Hematopoietic multipotent progenitor cell treated with erythropoietin and hydrocortisone succinate and interleukin-3 and kit ligand, for 15 days (in vitro differentiated cells): Measurements from ENCODE around the gene ACYP1.

Experiments
- DNase-seq: peaks from one replicate; pipeline ENCODE4 v3.0.0-alpha.2; 2015; ENCODE audit warnings: low spot score

Gene ACYP1

GRCh38 chr14:75063491-75064204, at the start of gene ACYP1:
Gene ACYP1 (minus strand): TSS chr14:75064024. CDS start chr14:75063553, 471 bp downstream.
- DNase-seq = peak; percentile 90

- DNase-seq = no peak
Observed at GRCh38 chr14:75109877-75110276, 46.1 kb upstream of the ACYP1 start.

DNA sequence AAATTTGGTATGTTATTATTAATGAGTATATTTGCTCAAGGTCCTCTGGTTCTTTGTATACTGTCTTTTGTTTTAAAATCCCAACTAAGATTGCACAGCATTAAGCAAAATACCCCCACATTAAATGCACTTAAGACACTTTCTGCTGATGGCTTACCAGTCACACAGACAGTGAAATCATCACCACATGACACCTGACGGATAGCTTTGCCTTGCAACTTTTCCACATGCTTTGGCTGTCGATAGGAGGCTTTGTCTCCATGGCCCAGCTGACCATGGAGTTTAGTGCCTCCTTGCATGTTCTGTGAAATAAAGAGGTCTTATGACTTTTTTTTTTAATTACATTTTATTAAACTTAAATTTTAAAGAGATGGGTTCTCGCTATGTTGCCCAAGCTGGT, 43.4 kb upstream of the ACYP1 start:
- DNase-seq = no peak

- no peak for DNase-seq
Observed at GRCh38 chr14:75101491-75101890, 37.7 kb upstream of the ACYP1 start.

DNA sequence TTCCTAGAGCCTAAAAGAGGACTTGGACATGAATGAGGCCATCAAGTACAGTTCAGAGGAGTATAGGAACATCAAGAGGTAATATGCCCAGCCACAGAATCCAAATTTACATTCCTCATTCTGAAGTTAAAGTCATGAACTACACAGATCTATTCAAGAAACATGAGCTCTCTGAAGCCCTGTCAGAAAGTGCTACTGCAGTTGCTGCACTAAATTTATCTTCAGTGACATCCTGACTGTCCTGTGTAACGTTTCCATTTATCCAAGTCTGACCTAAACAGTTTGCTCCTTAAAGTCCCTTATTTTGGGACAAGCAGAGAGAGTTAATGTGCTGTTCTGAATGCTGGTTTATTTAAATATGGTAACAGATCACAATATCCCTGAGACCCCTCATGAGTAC, 34.9 kb upstream of the ACYP1 start:
- DNase-seq = no peak

DNA sequence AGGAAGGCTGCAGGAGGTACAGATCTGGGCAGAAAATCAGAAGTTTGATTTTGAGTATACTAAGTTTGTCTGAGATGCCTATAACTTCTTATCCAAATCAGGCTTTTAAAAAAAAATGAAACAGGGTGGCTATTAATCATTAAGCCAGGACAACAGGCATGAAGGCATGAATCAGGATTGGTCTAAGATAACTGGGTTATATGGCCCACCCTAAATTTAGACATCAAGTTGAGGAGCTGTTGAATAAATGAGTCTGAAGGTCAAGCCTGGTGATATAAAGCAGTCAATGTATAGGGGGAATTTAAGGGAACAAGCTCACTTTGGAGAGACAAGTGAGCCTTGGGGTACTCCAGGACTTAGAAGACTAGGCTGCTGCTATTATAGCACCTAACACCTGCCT, 34.4 kb upstream of the ACYP1 start:
- DNase-seq = no peak

DNA sequence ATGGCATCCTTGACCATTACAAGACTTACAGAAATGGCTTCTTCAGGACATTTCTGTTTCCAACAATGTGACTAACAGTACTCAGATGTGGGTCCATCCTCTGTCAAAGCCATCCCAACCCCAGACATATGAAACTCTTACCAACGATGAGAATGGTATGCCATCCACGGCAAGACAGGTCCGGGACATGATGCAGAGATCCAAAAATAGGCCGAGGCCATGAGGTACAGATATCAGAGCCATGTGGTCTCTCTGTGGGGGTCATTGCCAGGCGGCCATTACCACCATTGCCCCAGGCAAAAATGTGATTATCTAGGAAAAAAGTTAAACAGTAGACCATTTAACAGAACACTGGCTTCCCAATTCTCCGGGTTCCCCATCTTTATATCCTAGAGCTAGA, 33.1 kb upstream of the ACYP1 start:
- no peak for DNase-seq

GRCh38 chr14:75095690-75096089, 31.9 kb upstream of the ACYP1 start:
- DNase-seq = no peak

GRCh38 chr14:75094896-75095295, 31.1 kb upstream of the ACYP1 start:
- DNase-seq = no peak

- DNase-seq = no peak
Observed at GRCh38 chr14:75092698-75093097, 28.9 kb upstream of the ACYP1 start.

DNA sequence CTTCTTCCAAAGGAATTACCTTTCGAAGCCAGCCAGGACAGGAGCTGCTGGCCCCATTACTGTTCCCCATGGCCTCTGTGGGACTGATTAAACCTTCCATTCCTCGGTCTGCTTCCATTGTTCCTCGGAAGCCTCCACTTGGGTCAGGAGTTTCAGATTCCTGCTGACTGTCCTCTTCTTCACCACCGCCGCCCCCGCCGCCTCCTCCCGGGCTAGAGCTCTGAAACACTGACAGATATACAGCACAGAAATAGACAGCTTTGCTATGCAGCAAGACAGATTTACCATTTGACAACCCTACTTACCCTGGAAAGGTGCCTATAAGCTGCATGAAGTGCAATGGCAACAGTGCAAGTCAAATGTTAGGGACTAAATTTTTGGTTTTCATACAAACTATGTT, 27.4 kb upstream of the ACYP1 start:
- no peak for DNase-seq

DNA sequence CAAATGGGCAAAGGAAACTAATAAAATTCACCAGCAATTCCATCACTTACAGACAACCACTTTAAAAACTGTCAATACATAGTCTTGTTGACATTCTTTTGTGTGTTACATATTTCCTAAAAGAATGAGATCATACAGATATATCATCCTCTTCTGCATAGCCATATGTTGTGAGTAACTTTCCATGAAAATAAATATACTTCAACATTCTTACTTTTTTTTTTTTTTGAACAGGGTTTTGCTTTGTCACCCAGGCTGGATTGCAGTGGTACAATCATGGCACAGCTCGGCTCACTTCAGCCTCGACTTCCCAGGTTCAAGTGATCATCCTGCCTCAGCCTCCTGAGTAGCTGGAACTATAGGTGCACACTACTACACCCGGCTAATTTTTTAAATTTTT, 26.5 kb upstream of the ACYP1 start:
- DNase-seq = no peak

- peak; percentile 77 for DNase-seq
Observed at GRCh38 chr14:75088566-75089373, 24.9 kb upstream of the ACYP1 start.

DNA sequence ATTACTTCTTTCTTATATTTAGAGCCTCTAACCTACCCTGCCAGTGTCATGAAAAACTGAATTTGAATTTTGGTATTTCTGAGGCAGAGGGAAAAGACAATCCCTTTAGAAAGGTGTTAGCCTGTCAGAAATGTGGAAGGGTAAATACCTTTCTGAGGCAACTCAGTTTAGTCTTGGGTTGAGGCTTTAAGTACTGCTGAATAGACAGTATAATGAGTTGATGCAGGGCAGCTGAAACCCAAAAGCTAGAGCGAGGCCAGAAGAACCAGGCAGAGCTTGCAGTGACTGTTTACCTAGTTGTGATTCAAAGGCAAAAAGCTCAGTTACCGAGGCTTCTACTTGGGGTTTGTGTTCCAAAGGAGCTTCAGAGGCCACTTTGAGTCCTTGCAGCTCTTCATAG, 24.3 kb upstream of the ACYP1 start:
- DNase-seq = no peak

DNA sequence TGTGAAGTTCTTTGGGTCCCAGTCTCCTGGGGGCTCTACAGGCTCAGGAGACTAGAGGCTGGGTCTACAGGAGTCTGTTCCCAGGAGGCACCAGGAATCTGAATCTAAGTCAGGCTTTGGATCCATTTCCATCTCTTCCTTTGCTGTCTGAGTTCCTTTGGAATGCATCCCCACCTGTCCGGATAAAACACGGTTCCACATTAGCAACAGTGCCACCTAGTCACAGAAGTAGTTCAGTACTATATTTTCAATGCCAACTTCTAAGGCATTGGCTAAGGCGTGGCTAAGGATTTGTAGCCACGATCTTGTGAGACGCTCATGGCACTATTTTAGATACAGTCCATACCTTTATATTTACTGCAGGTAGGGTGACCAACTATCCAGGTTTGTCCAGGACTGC, 20.7 kb upstream of the ACYP1 start:
- no peak for DNase-seq

DNA sequence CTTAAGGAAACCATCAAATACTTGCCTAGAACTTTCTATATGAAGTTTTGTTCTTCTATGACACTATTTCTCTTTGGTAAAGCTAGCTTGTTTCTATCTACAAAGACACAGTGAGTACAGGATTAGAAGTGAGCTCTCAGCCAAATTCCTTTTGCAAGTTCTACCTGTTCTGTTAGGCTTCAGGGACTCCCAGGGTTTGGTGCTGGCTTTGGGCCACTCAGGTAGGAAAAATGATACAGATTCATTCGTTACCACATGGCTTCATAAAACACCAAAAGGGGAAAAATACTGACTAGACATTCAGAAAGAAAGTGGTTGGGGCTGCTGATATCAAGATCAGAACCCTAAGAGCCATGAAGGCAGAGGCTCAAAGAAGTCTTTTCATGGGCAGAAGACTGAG, 19.4 kb upstream of the ACYP1 start:
- DNase-seq = no peak

GRCh38 chr14:75081660-75082229, 17.9 kb upstream of the ACYP1 start:
- DNase-seq = no peak

DNA sequence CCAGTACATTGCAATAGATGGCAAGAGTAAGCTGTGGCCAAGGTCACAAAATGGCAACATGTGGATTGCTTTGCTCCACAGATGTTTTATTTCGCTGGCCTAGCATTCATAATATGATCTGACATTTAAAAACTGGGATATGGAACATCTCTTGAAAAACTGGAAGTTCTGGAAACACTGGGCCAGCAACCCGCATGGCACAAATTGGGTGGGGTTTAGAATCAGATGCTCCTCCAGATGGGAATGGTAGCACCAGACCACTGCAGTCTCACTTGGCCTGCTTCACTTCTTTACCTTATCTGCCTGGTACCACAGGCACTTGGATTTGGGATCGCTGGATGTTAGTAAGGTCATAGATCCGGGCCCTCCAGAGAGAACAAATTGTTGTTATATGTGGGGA, 15.7 kb upstream of the ACYP1 start:
- no peak for DNase-seq

DNA sequence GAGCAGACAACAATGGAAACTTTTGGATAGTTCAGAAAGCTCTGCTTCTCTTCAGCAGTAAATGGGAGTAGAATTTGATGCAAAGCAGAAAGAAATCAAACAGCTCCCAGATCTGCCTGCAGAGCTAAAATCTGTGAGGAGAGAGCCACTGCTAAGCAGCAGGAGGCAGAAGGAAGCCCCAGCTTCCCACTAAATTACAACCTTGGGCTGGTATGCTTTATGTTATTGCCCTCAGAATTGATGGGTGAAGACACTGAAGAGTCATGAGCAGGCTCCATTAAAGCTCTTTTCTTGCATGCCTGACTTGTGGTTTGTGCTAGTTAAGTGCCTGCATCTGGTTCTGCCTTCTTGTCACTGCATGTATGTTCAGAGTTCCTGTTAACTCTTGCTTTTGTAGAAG, 14.0 kb upstream of the ACYP1 start:
- DNase-seq = no peak

DNA sequence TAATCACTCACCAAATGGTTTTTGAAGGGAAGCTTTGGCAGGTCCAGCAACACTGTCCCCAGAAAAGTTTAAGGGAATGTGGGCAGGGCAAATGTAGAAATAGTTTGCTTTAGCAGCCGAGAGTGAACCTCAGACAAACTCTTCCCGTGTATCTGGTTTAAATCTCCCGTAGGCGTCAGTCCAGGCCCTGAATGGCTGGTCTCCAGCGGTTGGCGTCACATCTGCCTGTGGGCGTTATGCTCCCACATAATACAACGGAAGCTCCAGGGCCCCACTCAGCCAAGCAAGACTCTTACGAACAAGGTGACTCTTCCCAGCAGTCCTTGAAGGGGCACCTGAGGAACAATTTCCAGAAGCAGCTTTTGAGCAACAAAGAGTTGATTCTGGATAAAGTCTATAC, 6.6 kb upstream of the ACYP1 start:
- DNase-seq = no peak

GRCh38 chr14:75069811-75070145, 6.0 kb upstream of the ACYP1 start:
- no peak for DNase-seq

GRCh38 chr14:75069121-75069810, 5.4 kb upstream of the ACYP1 start, which contains the start of gene ZC2HC1C:
Gene ZC2HC1C (plus strand): TSS chr14:75069641. CDS start chr14:75070574, 933 bp downstream.
- DNase-seq = peak; percentile 83
